Aorta (tissue), 4 donors: ENCODE data around the gene MAN1B1. TPM values are rescaled to one million over a fixed set of nuclear protein-coding genes. Genes with fewer than 3 reads are reported as not detected.

Source experiments
- polyA plus RNA-seq, 2 donors: library from polyadenylated mRNA; stranded (reverse); fragments of 200-250 nt; gene quantifications; one replicate each; pipeline ENCODE4 v1.2.3, GENCODE V29; 2013
- total RNA-seq, 2 donors: library from RNA; stranded (reverse); fragmentation: NEBNext Ultra II Directional; extraction: Animal tissue kit (Norgen Biotek cat#: 25700); gene quantifications; one replicate each; pipeline ENCODE4 v1.2.1, GENCODE V29; 2021
- donor health status: healthy with polysubstance abuse.
- donor health status: Bipolar disorder and iron deficiency.
- donor health status: DM: no; HTN: no; CAD: no.
- donor health status: DM: yes; HTN: yes; CAD: no.

The MAN1B1 gene
- total and polyA plus RNA-seq, 4 donors: 21.2 to 104 (median 40.3) TPM

Other genes with a start within 250 kb of the MAN1B1 start
Only the 30 nearest of the 36 such genes appear.
- gene FBXW5, start 142.2 kb upstream of the MAN1B1 start, total RNA-seq: 100 to 1,000 TPM in 1 of 2 donors, 10 to 100 TPM in 1; 92.5 to 107 TPM
- 100 to 1,000 TPM; 111 to 191 TPM for gene FBXW5, start 142.2 kb upstream of the MAN1B1 start, polyA plus RNA-seq
- 1 to 10 TPM in 1 of 2 donors, under 1 TPM in 1; 0.90 to 1.1 TPM for gene C8G, start 141.7 kb upstream of the MAN1B1 start, total RNA-seq
- gene C8G, start 141.7 kb upstream of the MAN1B1 start, polyA plus RNA-seq: 1 to 10 TPM; 1.8 to 3.1 TPM
- gene LCN12, start 134.7 kb upstream of the MAN1B1 start, total RNA-seq: 1 to 10 TPM in 1 of 2 donors, under 1 TPM in 1; 0.71 to 1.6 TPM
- 1 to 10 TPM in 1 of 2 donors, not detected in 1; 3.3 TPM for gene LCN12, start 134.7 kb upstream of the MAN1B1 start, polyA plus RNA-seq
- gene PTGDS, start 109.5 kb upstream of the MAN1B1 start, total RNA-seq: 100 to 1,000 TPM; 128 to 145 TPM
- gene PTGDS, start 109.5 kb upstream of the MAN1B1 start, polyA plus RNA-seq: 10 to 100 TPM; 12.2 to 13.9 TPM
- 1 to 10 TPM in 1 of 2 donors, under 1 TPM in 1; 0.36 to 1.1 TPM for gene LCNL1, start 104.0 kb upstream of the MAN1B1 start, total RNA-seq
- under 1 TPM in 1 of 2 donors, not detected in 1; 0.15 TPM for gene LCNL1, start 104.0 kb upstream of the MAN1B1 start, polyA plus RNA-seq
- 10 to 100 TPM; 27.8 to 42.0 TPM for gene PAXX, start 94.6 kb upstream of the MAN1B1 start, total RNA-seq
- gene PAXX, start 94.6 kb upstream of the MAN1B1 start, polyA plus RNA-seq: 100 to 1,000 TPM in 1 of 2 donors, 10 to 100 TPM in 1; 39.9 to 192 TPM
- 1 to 10 TPM; 3.8 to 7.0 TPM for gene CLIC3, start 90.4 kb upstream of the MAN1B1 start, total RNA-seq
- 1 to 10 TPM; 1.6 to 6.7 TPM for gene CLIC3, start 90.4 kb upstream of the MAN1B1 start, polyA plus RNA-seq
- gene ABCA2, start 58.7 kb upstream of the MAN1B1 start, total RNA-seq: 10 to 100 TPM; 27.3 to 60.0 TPM
- gene ABCA2, start 58.7 kb upstream of the MAN1B1 start, polyA plus RNA-seq: 10 to 100 TPM in 1 of 2 donors, 1 to 10 TPM in 1; 9.0 to 48.1 TPM
- under 1 TPM; 0.27 to 0.68 TPM for gene FUT7, start 54.9 kb upstream of the MAN1B1 start, total RNA-seq
- gene FUT7, start 54.9 kb upstream of the MAN1B1 start, polyA plus RNA-seq: not detected
- 100 to 1,000 TPM in 1 of 2 donors, 10 to 100 TPM in 1; 99.3 to 217 TPM for gene NPDC1, start 40.8 kb upstream of the MAN1B1 start, total RNA-seq
- 100 to 1,000 TPM in 1 of 2 donors, 10 to 100 TPM in 1; 26.5 to 190 TPM for gene NPDC1, start 40.8 kb upstream of the MAN1B1 start, polyA plus RNA-seq
- 1 to 10 TPM in 1 of 2 donors, under 1 TPM in 1; 0.16 to 1.7 TPM for gene ENTPD2, start 32.9 kb upstream of the MAN1B1 start, total RNA-seq
- gene ENTPD2, start 32.9 kb upstream of the MAN1B1 start, polyA plus RNA-seq: not detected
- gene SAPCD2, start 16.4 kb upstream of the MAN1B1 start, total RNA-seq: under 1 TPM; 0.26 to 0.60 TPM
- gene SAPCD2, start 16.4 kb upstream of the MAN1B1 start, polyA plus RNA-seq: under 1 TPM in 1 of 2 donors, not detected in 1; 0.50 TPM
- gene UAP1L1, start 9.5 kb upstream of the MAN1B1 start, total RNA-seq: 10 to 100 TPM in 1 of 2 donors, 1 to 10 TPM in 1; 7.9 to 20.6 TPM
- 10 to 100 TPM in 1 of 2 donors, 1 to 10 TPM in 1; 4.1 to 13.2 TPM for gene UAP1L1, start 9.5 kb upstream of the MAN1B1 start, polyA plus RNA-seq
- 100 to 1,000 TPM in 1 of 2 donors, 10 to 100 TPM in 1; 97.4 to 153 TPM for gene DPP7, start 27.7 kb downstream of the MAN1B1 start, total RNA-seq
- 100 to 1,000 TPM in 1 of 2 donors, 10 to 100 TPM in 1; 98.8 to 598 TPM for gene DPP7, start 27.7 kb downstream of the MAN1B1 start, polyA plus RNA-seq
- not detected for gene GRIN1, start 52.2 kb downstream of the MAN1B1 start, total RNA-seq
- gene GRIN1, start 52.2 kb downstream of the MAN1B1 start, polyA plus RNA-seq: not detected
- not detected for gene LRRC26, start 83.1 kb downstream of the MAN1B1 start, total RNA-seq
- gene LRRC26, start 83.1 kb downstream of the MAN1B1 start, polyA plus RNA-seq: not detected
- gene TMEM210, start 85.1 kb downstream of the MAN1B1 start, total RNA-seq: not detected
- gene TMEM210, start 85.1 kb downstream of the MAN1B1 start, polyA plus RNA-seq: not detected
- 10 to 100 TPM; 38.7 to 54.0 TPM for gene ANAPC2, start 101.6 kb downstream of the MAN1B1 start, total RNA-seq
- gene ANAPC2, start 101.6 kb downstream of the MAN1B1 start, polyA plus RNA-seq: 10 to 100 TPM; 13.3 to 84.5 TPM
- 10 to 100 TPM; 30.5 to 37.4 TPM for gene SSNA1, start 101.7 kb downstream of the MAN1B1 start, total RNA-seq
- 10 to 100 TPM; 77.0 to 87.1 TPM for gene SSNA1, start 101.7 kb downstream of the MAN1B1 start, polyA plus RNA-seq
- gene TPRN, start 113.8 kb downstream of the MAN1B1 start, total RNA-seq: 1 to 10 TPM; 4.3 to 5.9 TPM
- 10 to 100 TPM in 1 of 2 donors, 1 to 10 TPM in 1; 5.5 to 10.8 TPM for gene TPRN, start 113.8 kb downstream of the MAN1B1 start, polyA plus RNA-seq
- 10 to 100 TPM; 21.5 to 25.7 TPM for gene TMEM203, start 118.7 kb downstream of the MAN1B1 start, total RNA-seq
- gene TMEM203, start 118.7 kb downstream of the MAN1B1 start, polyA plus RNA-seq: 10 to 100 TPM; 25.9 to 27.5 TPM
- gene NDOR1, start 118.7 kb downstream of the MAN1B1 start, total RNA-seq: 10 to 100 TPM; 10.0 to 14.2 TPM
- 10 to 100 TPM in 1 of 2 donors, 1 to 10 TPM in 1; 3.0 to 20.4 TPM for gene NDOR1, start 118.7 kb downstream of the MAN1B1 start, polyA plus RNA-seq
- 1 to 10 TPM; 2.2 to 3.4 TPM for gene RNF208, start 135.3 kb downstream of the MAN1B1 start, total RNA-seq
- gene RNF208, start 135.3 kb downstream of the MAN1B1 start, polyA plus RNA-seq: 10 to 100 TPM in 1 of 2 donors, 1 to 10 TPM in 1; 2.9 to 11.8 TPM
- not detected for gene CYSRT1, start 138.2 kb downstream of the MAN1B1 start, total RNA-seq
- 1 to 10 TPM in 1 of 2 donors, not detected in 1; 1.1 TPM for gene CYSRT1, start 138.2 kb downstream of the MAN1B1 start, polyA plus RNA-seq
- gene RNF224, start 140.5 kb downstream of the MAN1B1 start, total RNA-seq: not detected
- under 1 TPM; 0.08 to 0.25 TPM for gene RNF224, start 140.5 kb downstream of the MAN1B1 start, polyA plus RNA-seq
- gene SLC34A3, start 143.9 kb downstream of the MAN1B1 start, total RNA-seq: not detected
- gene SLC34A3, start 143.9 kb downstream of the MAN1B1 start, polyA plus RNA-seq: not detected
- 100 to 1,000 TPM in 1 of 2 donors, 10 to 100 TPM in 1; 86.9 to 152 TPM for gene TUBB4B, start 154.3 kb downstream of the MAN1B1 start, total RNA-seq
- 100 to 1,000 TPM in 1 of 2 donors, 10 to 100 TPM in 1; 94.2 to 128 TPM for gene TUBB4B, start 154.3 kb downstream of the MAN1B1 start, polyA plus RNA-seq
- not detected for gene STPG3, start 164.3 kb downstream of the MAN1B1 start, total RNA-seq
- gene STPG3, start 164.3 kb downstream of the MAN1B1 start, polyA plus RNA-seq: not detected
- 10 to 100 TPM; 35.5 to 40.9 TPM for gene NELFB, start 168.3 kb downstream of the MAN1B1 start, total RNA-seq
- gene NELFB, start 168.3 kb downstream of the MAN1B1 start, polyA plus RNA-seq: 10 to 100 TPM; 21.7 to 47.9 TPM
- gene TOR4A, start 190.7 kb downstream of the MAN1B1 start, total RNA-seq: 10 to 100 TPM; 10.4 to 14.0 TPM
- 1 to 10 TPM; 2.6 to 6.0 TPM for gene TOR4A, start 190.7 kb downstream of the MAN1B1 start, polyA plus RNA-seq